Mucosa of descending colon (tissue), 3 donors: ENCODE data around the gene GUCD1. TPM values are rescaled to one million over a fixed set of nuclear protein-coding genes. Genes with fewer than 3 reads are reported as not detected.

Experiments
- ATAC-seq: fragments of 200-7000 bp; cut with Tn5 transposase; one replicate; pipeline ENCODE4 v1.9.1; 2020; ENCODE audit warnings: mild to moderate bottlenecking, moderate library complexity
- DNase-seq, 3 donors: peaks; one replicate each; pipeline ENCODE4 v3.0.0-alpha.2; 2020
- H3K36me3 ChIP-seq: fragments of 200-600 bp; one replicate; pipeline ENCODE4 v1.8.0; 2021; ENCODE audit warnings: low read depth, mild to moderate bottlenecking
- H3K4me1 ChIP-seq: fragments of 200-600 bp; one replicate; pipeline ENCODE4 v1.8.0; 2021; ENCODE audit warnings: low read depth, mild to moderate bottlenecking
- H3K4me3 ChIP-seq: fragments of 200-600 bp; one replicate; pipeline ENCODE4 v1.8.0; 2021; ENCODE audit warnings: mild to moderate bottlenecking
- H3K9me3 ChIP-seq: fragments of 200-600 bp; one replicate; pipeline ENCODE4 v1.8.0; 2021; ENCODE audit warnings: mild to moderate bottlenecking
- intact Hi-C, 2 donors: fragments of 100-400 bp; cut with DNase I in 1 of 2; cut with micrococcal nuclease in 1 of 2; formaldehyde crosslinking; loops; one replicate each; pipeline versions ENCODE4 v1.11.0 to v1.11.1; 2022; cut with DNase I, micrococcal nuclease
- total RNA-seq, 3 donors: library from RNA; stranded (reverse); fragmentation: NEBNext Ultra II Directional in 2 of 3; extraction: Animal tissue kit (Norgen Biotek cat#: 25700) in 2 of 3; gene quantifications; one replicate each; pipeline versions ENCODE4 v1.2.1 to v1.2.4, GENCODE V29; 2021 to 2023
- TF ChIP-seq, protein P1 (sequence below): fragments of 200-600 bp; IDR thresholded peaks from one replicate; pipeline ENCODE4 v1.8.0; 2022; ENCODE audit warnings: antibody characterized with exemption, mild to moderate bottlenecking
- donor health status: DM: no; HTN: no; CAD: no; lungs with moderate emphysema.
- donor health status: DM: no; HTN: no; CAD: no.
- donor health status: DM: no; HTN: yes; CAD: no.

Gene GUCD1
- total RNA-seq, 3 donors from 2014 or later = 188 to 243 (median 242) TPM

DNA sequence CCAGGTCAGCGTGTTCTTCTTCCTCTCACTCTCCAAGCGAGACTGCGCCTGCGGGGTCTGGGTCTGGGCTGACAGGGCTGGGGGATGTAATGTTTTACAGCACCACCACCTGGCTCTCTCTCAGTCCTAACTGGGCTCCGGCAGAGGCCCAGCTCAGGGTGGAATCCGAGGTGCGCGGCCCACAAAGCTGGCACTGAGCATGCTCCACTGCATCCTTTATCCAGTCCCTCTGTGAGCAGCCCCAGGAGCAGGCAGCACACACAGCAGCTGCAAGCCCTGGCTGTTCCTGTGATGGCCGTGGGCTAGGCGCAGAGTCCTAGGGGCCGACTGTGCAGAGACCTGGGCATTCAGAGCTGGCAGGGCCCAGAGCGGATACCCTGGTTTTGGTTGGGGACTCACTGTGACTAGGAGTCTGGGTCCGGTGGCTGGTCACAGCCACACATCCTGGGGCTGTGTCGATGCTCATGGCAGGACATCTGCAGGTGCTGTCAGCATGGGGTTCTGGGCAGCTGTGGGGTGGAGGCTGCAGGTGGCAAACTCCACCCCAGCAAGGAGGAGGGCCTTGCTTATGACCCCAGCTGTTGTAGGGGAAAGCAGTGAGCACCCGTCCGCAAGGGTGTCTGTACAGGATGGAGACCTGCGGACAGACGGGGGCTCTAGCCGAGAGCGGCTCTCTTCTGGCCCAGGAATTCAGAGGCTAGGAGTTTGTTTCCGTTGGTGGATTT, 34.0 kb upstream of the GUCD1 start:
- H3K36me3 ChIP-seq = no peaks in the 10 kb centered on the region
- TF ChIP-seq, protein P1, sequence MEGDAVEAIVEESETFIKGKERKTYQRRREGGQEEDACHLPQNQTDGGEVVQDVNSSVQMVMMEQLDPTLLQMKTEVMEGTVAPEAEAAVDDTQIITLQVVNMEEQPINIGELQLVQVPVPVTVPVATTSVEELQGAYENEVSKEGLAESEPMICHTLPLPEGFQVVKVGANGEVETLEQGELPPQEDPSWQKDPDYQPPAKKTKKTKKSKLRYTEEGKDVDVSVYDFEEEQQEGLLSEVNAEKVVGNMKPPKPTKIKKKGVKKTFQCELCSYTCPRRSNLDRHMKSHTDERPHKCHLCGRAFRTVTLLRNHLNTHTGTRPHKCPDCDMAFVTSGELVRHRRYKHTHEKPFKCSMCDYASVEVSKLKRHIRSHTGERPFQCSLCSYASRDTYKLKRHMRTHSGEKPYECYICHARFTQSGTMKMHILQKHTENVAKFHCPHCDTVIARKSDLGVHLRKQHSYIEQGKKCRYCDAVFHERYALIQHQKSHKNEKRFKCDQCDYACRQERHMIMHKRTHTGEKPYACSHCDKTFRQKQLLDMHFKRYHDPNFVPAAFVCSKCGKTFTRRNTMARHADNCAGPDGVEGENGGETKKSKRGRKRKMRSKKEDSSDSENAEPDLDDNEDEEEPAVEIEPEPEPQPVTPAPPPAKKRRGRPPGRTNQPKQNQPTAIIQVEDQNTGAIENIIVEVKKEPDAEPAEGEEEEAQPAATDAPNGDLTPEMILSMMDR = no peak
- H3K4me1 ChIP-seq = peaks cover 4% of the 10 kb centered on the region
- no peak for DNase-seq
- H3K9me3 ChIP-seq = no peaks in the 10 kb centered on the region
- no peak for ATAC-seq
- intact Hi-C loops = no loop called here
- no peak overlapping the region for H3K4me3 ChIP-seq

DNA sequence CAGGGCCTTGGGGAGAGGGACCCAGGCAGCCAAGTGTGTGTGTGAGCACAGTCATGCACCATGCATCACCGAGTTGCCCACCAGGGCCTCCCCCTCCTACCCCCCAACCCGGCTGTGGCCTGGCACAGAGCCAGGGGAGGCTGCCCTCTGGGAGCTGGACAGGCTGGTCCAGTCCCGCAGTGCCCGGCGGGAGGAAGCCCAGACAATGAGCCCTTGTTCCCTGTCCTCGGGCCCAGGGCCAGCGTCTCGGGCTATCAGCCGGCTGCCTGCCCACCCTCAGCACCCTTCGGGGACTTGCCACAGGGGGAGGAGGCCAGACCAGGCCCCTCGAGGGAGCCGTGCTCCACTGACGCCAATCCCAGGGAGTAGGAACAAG, 33.4 kb upstream of the GUCD1 start:
- Histone ChIP-seq H3K4me3 (no peak overlapping the region), H3K36me3 (no peaks in the 10 kb centered on the region), H3K4me1 (no peaks in the 10 kb centered on the region), H3K9me3 (no peaks in the 10 kb centered on the region)
- intact Hi-C loops = no loop called here
- ATAC-seq (no peak), DNase-seq (no peak)
- TF ChIP-seq, protein P1 = no peak

DNA sequence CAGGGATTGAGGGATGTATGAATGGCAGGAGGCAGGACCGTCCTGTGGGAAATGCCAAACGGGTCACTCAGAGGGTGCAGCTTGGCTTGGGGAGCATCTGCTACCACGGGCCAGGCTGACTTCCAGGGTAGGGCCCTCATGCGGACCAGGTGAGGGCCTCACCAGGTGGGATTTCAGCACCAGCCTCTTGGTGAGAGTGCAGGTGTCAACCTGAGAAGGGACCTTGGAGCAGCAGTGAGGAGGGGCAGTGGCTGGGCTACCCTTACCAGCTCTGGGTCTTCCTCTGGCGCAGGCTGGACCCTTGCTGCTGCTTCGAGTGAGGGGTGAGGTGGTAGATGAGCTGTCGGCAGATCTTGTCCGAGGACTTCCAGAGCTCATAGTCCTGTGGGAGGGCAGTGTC, 33.0 kb upstream of the GUCD1 start:
- ATAC-seq (no peak), DNase-seq (no peak)
- Histone ChIP-seq H3K9me3 (no peaks in the 10 kb centered on the region), H3K4me3 (no peak overlapping the region), H3K36me3 (no peaks in the 10 kb centered on the region), H3K4me1 (no peaks in the 10 kb centered on the region)
- TF ChIP-seq, protein P1 = no peak
- intact Hi-C loops = no loop called here

DNA sequence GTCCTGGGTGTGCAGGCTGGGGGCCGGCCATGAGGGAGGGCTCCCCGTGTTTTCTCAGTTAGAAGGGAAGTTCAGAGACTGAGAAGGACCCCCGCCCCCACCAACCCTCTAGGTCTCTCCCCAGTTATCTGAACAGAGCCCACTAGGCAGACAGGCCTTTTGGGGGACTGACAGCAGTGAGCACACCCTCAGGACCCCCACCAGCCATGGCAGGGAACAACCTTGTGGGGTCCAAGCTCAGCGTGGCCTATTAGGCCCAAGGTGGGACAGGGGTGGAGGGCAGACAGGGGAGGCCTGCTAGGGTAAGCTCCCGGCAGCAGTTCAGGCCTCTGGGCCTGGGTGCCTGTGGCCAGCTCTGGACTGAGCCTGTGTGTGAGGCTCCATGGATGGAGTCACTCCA, 32.3 kb upstream of the GUCD1 start:
- no peak overlapping the region for H3K4me3 ChIP-seq
- DNase-seq (no peak), ATAC-seq (no peak)
- H3K9me3 ChIP-seq = no peaks in the 10 kb centered on the region
- no peaks in the 10 kb centered on the region for H3K4me1 ChIP-seq
- no peaks in the 10 kb centered on the region for H3K36me3 ChIP-seq
- TF ChIP-seq, protein P1 = no peak
- intact Hi-C loops = no loop called here

DNA sequence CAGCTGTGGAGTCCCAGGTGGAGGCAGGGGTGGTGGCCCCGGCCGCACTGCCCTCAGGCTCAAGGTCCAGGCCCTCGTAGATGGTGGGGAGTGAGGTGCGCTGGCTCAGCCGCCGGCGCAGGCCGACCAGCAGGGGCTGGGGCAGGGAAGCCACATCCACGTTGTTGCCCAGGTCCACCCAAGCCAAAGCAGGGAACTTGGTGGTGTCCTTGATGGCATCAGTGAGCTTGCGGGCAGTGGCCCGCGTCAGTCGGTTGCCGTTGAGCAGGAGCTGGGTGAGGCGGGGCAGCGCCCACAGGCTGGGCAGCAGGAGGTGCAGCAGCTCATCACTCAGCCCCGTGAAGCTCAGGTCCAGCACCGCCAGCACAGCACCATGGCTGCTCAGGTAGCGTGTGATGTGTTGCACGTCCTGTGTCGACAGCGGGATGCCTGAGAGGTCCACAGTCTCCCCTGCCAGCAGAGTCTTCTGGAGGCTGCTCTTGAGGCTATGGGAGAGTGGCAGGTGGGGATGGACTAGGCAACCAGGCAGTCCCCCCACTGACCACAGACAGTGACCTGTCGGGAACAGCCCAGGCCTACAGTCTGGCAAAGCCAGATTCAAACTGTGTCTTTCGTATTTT, 31.1 kb upstream of the GUCD1 start:
- ATAC-seq (no peak), DNase-seq (no peak)
- H3K4me1 ChIP-seq = peaks cover under 1% of the 10 kb centered on the region
- no peak overlapping the region for H3K4me3 ChIP-seq
- H3K9me3 ChIP-seq = no peaks in the 10 kb centered on the region
- H3K36me3 ChIP-seq = no peaks in the 10 kb centered on the region
- intact Hi-C loops = no loop called here
- TF ChIP-seq, protein P1 = no peak
